SH-SY5Y (cell line): Measurements from ENCODE around the gene SPG7.

Experiments used
- GATA2 ChIP-seq: IDR thresholded peaks from 2 replicates; pipeline ENCODE4 v1.6.1; 2011; ENCODE audit warnings: mild to moderate bottlenecking, low read depth, low read length
- GATA3 ChIP-seq: IDR thresholded peaks from 2 replicates; pipeline ENCODE4 v1.6.1; 2011; ENCODE audit warnings: low read depth, mild to moderate bottlenecking, low read length, moderate library complexity

DNA sequence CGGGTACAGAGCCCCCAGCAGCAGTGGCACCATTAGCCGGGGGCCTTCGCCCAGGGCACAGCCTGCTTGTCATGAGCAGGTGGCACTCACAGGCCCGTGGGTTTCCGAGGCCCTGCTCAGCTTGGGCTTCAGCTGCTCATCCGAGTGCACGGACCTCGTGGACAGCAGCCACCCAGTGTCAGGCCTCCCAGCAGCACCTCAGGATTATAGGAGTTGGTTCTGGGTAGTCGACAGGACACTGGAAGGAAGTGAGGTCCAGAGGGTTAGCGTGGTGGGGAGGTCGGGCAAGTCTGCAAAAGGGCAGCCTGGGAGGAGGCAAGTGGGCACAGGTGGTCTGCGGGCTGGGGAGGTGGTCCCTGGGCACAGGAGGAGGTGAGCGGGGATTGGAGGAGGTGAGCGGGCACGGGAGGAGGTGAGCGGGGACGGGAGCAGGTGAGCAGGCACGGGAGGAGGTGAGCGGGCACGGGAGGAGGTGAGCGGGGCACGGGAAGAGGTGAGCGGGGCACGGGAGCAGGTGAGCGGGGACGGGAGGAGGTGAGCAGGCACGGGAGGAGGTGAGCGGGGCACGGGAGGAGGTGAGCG lies 62.2 kb downstream of the SPG7 start:
- TF ChIP-seq GATA2, result no peak
- no peak for TF ChIP-seq GATA3
